ENCODE results near the gene KLF15. TPM values are rescaled to one million over a fixed set of nuclear protein-coding genes. Genes with fewer than 3 reads are reported as not detected.

The KLF15 gene
- total RNA-seq, 4 donors from 2014 or later, result 20.6 to 49.2 (median 27.5) TPM

DNA sequence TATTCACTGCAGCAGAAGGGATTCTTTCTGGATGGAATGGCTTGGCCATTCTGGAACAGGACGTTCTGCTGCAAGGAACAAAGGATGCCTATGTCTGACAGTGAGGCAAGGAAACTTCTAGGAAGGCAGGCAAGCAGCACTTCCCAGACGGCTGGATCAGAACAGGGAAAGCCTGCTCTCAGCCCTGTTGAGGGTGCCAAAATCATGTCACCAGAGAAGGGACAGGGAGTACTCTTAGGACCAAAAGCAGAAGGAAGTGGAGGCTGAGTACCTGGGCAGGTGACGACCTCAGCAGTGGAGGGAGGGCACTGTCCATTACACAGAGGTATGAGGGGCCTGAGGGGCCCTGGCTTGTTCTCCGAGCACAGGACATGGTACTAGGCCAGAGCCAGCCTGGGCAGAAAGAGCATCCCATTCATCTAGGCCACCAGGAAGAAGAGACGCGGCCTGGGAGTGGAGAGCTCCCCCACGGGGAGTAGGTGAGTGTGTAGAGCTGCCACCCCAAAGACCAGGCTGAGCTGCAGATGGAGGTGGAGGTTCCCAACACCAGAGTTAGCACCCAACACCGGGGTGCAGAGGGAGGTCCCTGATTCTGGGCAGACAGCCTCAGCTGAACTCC lies 9.6 kb downstream of the KLF15 start:
- Histone ChIP-seq H3K27ac (no peak overlapping the region), H3K36me3 (peaks cover 6 to 10% of the 10 kb centered on the region in 2 donors), H3K4me3 (replicated peaks in 1 of 3) (no peak overlapping the region), H3K4me1 (no peaks in the 10 kb centered on the region), H3K9me3 (no peaks in the 10 kb centered on the region), H3K27me3 (no peaks in the 10 kb centered on the region)
- intact Hi-C loops (cut with DNase I), result no loop called here
- no peak for TF ChIP-seq POLR2A (IDR thresholded peaks at IDR 0.05)
- TF ChIP-seq, protein P1, sequence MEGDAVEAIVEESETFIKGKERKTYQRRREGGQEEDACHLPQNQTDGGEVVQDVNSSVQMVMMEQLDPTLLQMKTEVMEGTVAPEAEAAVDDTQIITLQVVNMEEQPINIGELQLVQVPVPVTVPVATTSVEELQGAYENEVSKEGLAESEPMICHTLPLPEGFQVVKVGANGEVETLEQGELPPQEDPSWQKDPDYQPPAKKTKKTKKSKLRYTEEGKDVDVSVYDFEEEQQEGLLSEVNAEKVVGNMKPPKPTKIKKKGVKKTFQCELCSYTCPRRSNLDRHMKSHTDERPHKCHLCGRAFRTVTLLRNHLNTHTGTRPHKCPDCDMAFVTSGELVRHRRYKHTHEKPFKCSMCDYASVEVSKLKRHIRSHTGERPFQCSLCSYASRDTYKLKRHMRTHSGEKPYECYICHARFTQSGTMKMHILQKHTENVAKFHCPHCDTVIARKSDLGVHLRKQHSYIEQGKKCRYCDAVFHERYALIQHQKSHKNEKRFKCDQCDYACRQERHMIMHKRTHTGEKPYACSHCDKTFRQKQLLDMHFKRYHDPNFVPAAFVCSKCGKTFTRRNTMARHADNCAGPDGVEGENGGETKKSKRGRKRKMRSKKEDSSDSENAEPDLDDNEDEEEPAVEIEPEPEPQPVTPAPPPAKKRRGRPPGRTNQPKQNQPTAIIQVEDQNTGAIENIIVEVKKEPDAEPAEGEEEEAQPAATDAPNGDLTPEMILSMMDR (IDR thresholded peaks at IDR 0.05), result no peak
- DNase-seq, result no peak
- WGBS, 2 donors, result 72 to 82% methylated on average over 8 of the region's 8 CpGs

DNA sequence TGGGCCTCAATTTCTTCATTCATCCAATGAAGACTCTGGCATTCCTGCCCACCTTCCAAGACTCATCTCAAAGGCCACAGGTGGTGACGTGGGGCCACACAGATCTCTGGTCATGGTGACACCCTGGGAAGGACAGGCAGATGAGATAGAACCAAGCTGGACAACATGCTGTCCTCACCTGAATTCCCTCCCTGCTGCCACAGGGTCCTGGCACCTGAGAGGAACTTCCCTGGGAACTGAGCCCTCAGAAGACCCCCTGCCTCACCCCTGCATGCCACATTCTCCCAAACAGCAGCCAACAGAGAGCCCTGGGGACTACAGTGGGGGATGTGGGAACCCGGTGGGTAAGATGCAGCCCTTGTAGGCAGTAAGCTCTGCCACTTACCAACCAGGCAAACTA lies 10.7 kb downstream of the KLF15 start:
- intact Hi-C loops (cut with DNase I), result no loop called here
- H3K4me1 ChIP-seq, result no peaks in the 10 kb centered on the region
- no peak overlapping the region for H3K4me3 ChIP-seq (replicated peaks in 1 of 3)
- no peak overlapping the region for H3K27ac ChIP-seq
- WGBS, 2 donors, result 90% methylated on average over 1 to 2 of the region's 2 CpGs
- H3K9me3 ChIP-seq, result no peaks in the 10 kb centered on the region
- peaks cover 0 to 6% of the 10 kb centered on the region in 2 donors for H3K36me3 ChIP-seq
- TF ChIP-seq, protein P1 (IDR thresholded peaks at IDR 0.05), result no peak
- TF ChIP-seq POLR2A (IDR thresholded peaks at IDR 0.05), result no peak
- DNase-seq, result no peak
- H3K27me3 ChIP-seq, result no peaks in the 10 kb centered on the region

DNA sequence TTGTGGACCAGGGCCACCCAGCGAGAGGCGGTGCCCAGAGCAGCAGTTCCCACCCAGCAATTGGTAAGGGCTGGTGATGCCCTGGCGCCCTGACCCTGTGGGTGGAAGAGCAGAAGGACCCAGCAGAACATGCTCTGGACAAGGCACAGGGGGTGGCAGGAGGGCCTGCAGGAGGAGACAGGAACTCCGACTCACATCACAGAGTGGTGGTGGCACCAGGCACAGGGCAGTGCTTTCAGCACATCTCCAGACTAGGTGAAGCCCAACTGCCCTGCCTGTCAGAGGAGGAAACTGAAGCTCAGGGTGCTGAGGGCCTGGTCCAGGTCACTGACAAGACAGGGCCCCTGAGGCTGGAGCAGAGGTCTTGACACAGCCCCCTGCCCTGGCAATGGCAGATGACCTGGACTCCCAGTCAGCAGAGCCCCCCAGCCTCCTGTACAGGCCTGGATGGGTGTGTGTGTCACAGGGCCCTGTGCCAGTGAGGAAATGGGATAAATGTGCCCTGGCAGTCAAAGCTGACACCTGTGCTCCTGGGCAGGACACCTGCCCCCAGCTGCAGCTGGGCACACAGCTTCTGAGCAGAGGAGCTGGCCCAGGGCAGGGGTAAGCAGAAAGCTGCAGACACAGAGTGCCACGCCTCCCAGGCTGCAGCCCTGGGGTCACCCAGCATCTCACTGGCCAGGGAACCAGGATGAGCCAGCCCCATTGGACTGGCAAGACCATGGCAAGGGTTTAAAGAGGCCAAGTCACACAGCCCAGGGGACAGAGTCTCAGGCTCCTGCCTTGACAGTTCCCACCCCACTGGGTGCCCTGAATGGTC lies 11.4 kb downstream of the KLF15 start:
- Histone ChIP-seq H3K27ac (no peak overlapping the region), H3K36me3 (peaks cover 0 to 3% of the 10 kb centered on the region in 2 donors), H3K9me3 (no peaks in the 10 kb centered on the region), H3K4me3 (replicated peaks in 1 of 3) (no peak overlapping the region), H3K4me1 (no peaks in the 10 kb centered on the region), H3K27me3 (no peaks in the 10 kb centered on the region)
- DNase-seq, result no peak
- intact Hi-C loops (cut with DNase I), result no loop called here
- WGBS, 2 donors, result 93 to 100% methylated on average over 2 to 3 of the region's 5 CpGs
- no peak for TF ChIP-seq POLR2A (IDR thresholded peaks at IDR 0.05)
- TF ChIP-seq, protein P1 (IDR thresholded peaks at IDR 0.05), result no peak

DNA sequence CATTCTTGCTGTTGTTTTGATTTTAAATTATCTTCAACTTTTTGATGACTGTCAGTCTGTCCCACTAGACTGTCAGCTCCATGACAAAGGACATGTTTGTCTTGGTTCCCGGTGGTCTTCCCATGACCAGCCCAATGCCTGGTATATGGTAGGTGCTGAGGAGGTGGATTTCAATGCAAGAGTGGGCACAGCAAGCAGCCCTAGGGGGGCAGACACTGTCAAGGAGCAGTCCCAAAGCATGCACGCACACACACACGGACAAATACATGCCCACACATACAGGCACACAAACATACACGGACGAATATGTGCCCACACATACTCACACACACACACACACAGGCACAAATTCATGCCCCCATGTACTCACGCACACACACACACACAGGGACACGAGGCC lies 12.0 kb downstream of the KLF15 start:
- H3K4me1 ChIP-seq, result no peaks in the 10 kb centered on the region
- intact Hi-C loops (cut with DNase I), result no loop called here
- no peaks in the 10 kb centered on the region for H3K36me3 ChIP-seq
- H3K4me3 ChIP-seq (replicated peaks in 1 of 3), result no peak overlapping the region
- 96 to 97% methylated on average over 7 of the region's 7 CpGs for WGBS, 2 donors
- DNase-seq, result no peak
- TF ChIP-seq, protein P1 (IDR thresholded peaks at IDR 0.05), result no peak
- TF ChIP-seq POLR2A (IDR thresholded peaks at IDR 0.05), result no peak
- no peaks in the 10 kb centered on the region for H3K9me3 ChIP-seq
- no peak overlapping the region for H3K27ac ChIP-seq
- no peaks in the 10 kb centered on the region for H3K27me3 ChIP-seq

Measured in thyroid gland (tissue), 4 donors.